Measurements from ENCODE around the gene STK32C.

Gene STK32C

DNA sequence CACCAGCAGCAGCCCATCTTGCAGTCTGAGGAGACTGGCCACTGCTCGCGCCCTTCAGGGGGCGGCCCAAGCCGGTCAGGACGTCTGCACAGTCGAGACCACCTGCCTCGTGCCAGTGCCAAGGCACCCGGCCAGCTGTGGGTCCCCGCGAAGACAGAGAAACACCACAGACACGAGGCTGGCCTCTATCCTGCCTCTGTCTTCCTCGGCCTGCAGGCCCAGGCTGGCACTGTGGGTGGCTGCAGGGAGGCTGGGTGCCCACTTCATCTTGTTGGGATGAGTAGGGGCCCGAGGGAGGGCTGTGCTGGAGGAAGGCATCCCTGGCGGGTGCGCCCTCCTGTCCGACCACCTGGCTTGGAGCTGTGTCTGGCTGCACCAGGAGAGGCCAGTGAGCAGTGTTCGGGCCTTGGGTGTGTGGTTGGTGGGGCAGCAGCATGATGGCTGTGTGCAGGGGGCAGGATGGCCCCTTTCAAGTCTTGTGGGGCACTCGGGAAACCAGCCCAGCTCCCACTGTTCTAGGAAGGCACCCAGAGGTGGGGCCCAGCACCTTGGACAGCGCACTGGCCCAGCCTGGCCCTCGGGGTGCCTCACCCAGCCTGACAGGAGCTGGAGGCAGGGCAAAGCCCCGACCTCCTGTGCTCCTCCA, 113.7 kb downstream of the STK32C start:
- DNase-seq: no peak

- no peak for DNase-seq
Measured at GRCh38 chr10:132192991-132193665, 114.6 kb downstream of the STK32C start.

GRCh38 chr10:132192076-132192975, 115.4 kb downstream of the STK32C start:
- no peak for DNase-seq

- no peak for DNase-seq
Measured at GRCh38 chr10:132189810-132190422, 117.8 kb downstream of the STK32C start.

DNA sequence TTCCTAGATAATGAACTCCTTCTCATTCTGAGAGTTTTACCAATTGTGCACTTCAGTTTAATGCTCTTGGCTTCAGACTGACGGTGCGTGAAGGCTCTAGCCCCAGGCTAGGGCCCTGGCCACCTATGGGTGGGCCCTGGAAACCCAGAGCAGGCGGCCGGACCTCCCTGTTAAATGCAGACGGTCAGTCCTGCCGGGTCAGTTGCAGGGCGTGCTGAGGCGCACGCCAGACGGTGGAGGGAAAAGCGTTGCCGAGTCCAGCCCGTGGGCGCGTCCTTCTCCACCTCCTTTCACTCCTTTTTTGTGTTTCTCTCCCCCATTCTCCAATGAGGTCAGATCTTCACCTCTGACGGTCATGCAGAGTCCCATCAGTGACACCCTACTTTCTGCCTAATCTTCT, 118.7 kb downstream of the STK32C start:
- no peak for DNase-seq

GRCh38 chr10:132188331-132188730, 119.4 kb downstream of the STK32C start:
- DNase-seq: no peak

- DNase-seq: no peak
Measured at GRCh38 chr10:132187430-132188138, 120.2 kb downstream of the STK32C start.

DNA sequence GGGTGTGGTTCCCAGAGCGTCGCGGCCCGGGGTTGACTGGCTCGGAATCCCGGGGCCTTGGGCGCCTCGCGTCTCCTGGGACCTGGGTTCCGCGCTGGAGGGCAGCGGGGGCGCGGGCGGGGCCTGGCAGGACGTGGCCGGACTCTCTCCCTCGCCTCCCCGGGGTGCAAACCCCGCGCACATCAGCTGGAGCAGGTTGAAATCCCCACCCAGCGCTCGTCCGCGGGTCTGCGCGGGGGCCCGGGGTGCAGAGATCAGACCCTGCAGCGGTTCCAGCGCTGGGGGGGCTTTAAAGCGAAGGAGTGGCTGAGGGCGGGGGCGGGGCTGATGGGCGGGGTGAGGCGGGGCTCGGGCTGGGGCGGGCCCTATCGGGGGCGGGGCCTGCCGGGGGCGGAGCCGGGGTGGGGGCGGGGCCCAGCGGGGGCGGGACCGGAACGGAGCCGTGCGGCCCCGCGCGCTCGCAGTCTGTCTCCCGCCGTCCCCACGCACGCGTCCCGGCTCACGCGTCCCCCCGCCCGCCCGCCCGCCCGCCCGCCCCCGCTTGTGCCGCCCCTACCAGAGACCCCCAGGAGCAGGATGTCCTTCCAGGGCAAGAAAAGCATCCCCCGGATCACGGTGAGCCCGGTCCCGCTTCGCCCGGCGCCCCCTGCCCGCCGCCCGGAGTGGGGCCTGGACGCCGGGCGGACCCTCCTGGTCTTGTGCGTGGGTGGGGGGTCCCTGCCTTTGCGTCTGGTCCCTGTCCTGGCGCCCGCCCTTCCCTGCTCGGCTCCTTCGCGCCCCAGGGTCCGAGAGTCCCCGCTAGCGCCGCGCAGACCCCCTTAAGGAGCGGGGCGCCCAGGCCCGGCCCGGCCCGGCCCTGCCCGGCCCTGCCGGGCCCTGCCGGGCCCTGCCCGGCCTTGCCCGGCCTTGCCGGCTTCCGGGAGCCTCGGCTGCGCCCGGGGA, 121.0 kb downstream of the STK32C start, which contains the start of gene DPYSL4:
Gene DPYSL4 (plus strand): TSS at position 461 of the 942 bp plus-strand sequence. CDS start 116 bp downstream, at position 577.
- no peak for DNase-seq

DNA sequence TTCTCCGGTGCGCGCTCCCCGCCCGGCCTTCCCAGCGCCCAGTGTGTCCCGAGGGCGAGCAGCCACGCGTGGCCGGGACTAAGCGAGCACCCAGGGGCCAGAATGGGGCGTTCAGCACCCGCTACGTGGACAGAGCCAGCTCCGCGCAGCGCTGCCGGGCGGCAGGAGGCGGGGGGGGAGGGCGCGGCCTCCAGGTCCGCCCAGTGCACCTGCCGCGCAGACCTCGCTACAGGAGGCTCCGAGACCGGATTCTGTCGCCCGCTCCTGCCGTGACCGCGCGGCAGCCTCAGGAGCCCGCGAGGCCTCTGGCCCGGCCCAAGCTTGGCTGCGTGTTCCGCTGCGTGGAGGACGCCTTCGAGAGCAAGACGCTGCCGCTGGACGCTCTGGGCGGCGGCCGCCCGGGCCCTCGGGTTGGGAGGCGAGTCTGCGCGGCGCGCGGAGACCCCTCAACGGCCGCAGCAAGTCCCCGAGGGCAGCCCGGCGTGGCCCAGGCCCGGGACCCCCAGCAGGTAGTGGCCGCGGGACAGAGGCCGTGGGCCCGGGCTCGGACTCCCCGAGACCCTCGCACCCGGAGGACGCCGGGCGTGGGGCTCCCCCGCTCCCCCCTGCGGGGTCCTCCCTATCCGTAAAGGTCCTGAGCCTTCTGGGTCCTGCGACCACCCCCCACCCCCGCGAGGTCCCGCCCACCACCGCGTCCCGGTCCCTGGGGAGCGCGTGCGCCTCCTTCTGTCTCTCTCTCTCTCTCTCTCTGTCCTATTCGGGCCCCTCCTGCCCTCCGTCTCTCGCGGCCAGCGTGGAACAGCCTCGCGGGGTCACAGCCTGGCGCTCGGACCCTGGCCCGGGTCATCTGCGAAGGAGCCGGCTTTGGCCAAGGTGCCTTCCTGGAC, 121.9 kb downstream of the STK32C start:
- DNase-seq: peak; percentile 38

DNA sequence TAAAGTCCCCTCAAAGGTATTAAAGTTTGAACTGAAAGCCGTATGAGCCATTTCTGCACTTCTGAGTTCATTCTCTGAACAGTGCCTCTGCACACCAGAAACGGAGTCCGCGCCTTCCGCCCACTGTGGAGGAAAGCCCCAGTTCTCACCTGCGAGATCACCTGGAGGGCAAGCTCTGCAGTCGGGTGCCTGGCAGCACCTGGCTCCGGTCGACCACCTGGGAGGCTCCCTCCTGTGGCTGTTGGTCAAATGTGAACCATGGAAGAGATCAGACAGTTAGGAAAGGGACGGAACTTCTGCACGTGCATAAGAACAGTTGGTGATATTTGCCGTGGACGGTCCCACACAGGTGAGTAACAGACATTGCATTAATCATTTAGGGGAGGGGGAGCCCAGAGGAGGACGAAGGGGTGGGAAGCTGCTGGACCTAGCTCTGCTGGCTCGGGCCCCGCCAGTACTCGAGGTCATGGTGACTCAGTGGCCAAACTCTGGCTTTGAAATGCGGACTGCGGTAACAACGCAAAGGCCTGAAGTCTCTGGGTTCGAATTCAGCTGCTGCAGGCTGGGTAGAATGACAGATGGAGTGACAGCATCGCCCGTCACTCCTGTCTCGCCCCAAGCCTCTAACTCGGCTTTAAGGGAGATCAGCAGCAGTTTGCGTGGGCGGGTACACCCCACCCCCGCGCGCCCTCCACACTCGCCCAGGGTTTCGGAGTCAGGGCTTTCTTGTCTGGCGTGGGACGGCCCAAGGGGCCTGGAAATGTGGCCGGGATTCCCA, 122.7 kb downstream of the STK32C start:
- no peak for DNase-seq

DNA sequence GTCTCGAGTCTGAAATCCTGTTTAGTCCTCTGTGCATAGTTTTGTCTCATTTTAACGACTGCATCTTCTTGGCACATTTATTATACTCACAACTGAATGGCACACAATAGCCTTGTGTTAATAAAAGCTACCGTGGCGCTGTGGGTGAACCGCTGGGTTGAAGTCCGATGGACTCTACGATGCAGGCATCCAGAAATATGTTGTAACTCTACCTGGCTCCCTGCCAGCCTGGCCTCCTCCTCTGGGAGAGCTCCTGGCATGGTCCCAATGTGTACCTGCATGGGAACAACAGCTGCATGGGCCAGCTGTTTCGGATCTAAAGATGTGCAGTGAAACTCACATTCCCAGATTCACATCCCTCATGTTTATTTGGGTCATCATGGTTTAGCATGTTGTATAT, 124.7 kb downstream of the STK32C start:
- DNase-seq: peak; percentile 72

GRCh38 chr10:132182591-132182990, 125.2 kb downstream of the STK32C start:
- DNase-seq: no peak

- no peak for DNase-seq
Measured at GRCh38 chr10:132181691-132182425, 125.9 kb downstream of the STK32C start.

DNA sequence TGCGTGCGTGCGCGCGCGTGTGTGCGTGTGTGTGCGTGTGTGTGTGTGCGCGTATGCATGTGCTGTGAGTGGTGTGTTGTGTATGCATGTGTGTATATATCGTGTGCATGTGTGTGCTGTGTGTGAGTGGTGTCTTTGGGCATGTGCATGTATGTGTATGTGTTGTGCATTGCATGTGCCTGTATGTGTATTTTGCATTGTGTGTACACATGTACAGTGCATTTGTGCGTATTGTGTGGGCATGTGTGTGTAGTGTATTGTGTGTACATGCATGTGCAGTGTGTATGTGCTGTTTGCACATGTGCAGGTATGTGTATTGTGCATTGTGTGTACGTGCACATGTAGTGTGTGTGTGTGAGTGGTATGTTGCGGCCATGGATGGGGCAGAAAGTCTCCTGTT, 127.0 kb downstream of the STK32C start:
- DNase-seq: no peak

DNA sequence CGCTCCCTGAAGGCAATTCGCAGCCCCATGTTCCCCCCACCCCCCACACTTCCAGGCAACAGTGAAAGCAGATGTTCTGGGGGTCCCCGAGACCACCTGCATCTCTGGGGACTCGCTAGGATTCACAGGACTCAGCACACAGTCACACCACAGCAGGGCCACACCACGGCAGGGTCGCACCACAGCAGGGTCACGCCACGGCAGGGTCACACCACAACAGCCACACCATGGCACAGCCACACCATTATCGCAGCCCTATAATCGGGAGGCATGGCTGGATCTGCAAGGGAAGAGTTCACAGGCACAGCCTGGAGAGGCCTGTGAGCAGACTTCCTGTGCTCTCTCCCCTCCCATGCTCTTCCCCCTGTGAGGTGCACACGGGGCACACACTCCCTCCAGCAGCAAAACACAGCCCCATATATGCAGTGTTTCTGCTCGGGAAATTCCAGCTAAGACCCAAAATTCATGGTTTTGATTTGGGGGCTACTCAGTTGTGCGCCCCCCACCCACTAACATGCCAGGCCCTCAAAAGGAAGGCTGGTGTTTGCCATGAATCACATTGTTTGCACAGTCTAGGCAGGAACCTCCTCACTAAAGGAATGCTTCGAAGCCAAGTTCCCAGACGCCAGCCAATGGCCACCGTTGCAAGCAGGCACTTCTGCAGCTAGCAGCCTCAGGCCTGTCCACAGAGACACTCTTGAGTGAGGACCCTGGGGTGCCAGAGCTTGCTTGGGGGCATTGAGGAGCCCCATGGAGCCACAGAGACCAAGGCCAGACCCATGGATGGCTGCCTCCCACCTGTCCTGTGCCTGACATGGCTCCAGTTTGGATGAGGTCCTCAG, 128.0 kb downstream of the STK32C start:
- DNase-seq: no peak

GRCh38 chr10:132178672-132179545, 128.8 kb downstream of the STK32C start:
- DNase-seq: no peak

DNA sequence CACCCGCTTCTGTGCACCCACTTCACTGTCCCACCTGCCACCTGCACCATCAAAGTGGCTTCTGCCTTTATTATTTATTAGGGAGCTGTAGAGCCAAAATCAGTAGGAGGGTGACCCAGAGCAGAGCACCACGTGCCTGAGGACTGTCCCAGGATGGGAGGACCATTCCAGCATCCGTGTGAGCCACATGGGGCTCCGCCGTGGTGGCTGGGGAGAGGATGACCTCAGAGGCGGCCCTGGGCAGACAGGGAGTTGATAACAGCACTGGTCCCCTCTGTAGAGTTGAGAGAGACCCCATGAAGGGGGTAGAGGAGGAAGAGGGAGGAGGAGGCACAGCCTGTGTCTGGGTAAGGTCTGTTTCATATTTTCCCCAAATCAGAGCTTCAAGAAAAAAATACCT, 129.7 kb downstream of the STK32C start:
- no peak for DNase-seq
